Measurements from ENCODE around the gene SLC22A3. TPM values are rescaled to one million over a fixed set of nuclear protein-coding genes. Genes with fewer than 3 reads are reported as not detected.

Gene SLC22A3
- total and polyA plus RNA-seq, 2 of the 4 experiments (the other 2 are of a cell fraction) = not detected

DNA sequence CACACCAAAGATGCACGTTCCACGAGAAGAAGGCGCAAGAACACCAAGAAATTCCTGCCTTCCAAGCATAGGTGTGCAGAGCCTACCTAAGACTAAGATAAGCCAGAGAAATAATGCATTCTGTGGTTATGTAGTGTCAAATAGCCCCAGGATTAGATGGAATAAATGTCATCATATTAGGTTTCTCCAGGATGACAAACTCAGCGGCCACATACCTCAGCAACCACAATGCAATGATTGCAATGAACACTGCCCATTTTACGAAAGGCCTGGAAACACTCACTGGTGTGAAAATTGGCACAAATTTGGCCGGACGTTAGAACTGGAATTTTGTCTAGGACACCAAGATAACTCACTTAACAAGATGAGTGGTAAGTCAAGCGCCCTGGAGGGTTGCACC is 129.7 kb downstream of the SLC22A3 start:
- H3K9me1 ChIP-seq (ENCODE audit: insufficient read depth, low read length) = no peaks in the 10 kb centered on the region
- no peak overlapping the region for H3K4me3 ChIP-seq (ENCODE audit: insufficient read depth, low read depth, low read length)
- no peak overlapping the region for H3K4ac ChIP-seq (ENCODE audit: low read depth, low read length)
- no peak overlapping the region for H3K27ac ChIP-seq (ENCODE audit: insufficient read depth, low read length)
- H2BK15ac ChIP-seq (ENCODE audit: low read depth, low read length) = no peak overlapping the region
- no peak overlapping the region for H2AK5ac ChIP-seq (ENCODE audit: low read depth, low read length)
- no peaks in the 10 kb centered on the region for H3K4me1 ChIP-seq (ENCODE audit: control insufficient read depth, insufficient read depth, low read length)
- no peak overlapping the region for H3K4me2 ChIP-seq (ENCODE audit: low read depth, low read length)
- H3K36me3 ChIP-seq (ENCODE audit: control insufficient read depth, insufficient read depth, low read length) = no peaks in the 10 kb centered on the region
- H3K79me1 ChIP-seq (ENCODE audit: low read depth in 1 of 2, low read length in 2 of 2) = no peaks in the 10 kb centered on the region
- no peaks in the 10 kb centered on the region for H3K27me3 ChIP-seq (ENCODE audit: control insufficient read depth, insufficient read depth, low read length)
- no peak overlapping the region for H2AFZ ChIP-seq (replicated peaks; ENCODE audit: low read length, poor library complexity)
- CTCF ChIA-PET = no interaction called here
- H3K56ac ChIP-seq (ENCODE audit: extremely low read depth, insufficient read depth, low read length) = no peak overlapping the region
- H4K20me1 ChIP-seq (ENCODE audit: insufficient read depth, low read length) = no peaks in the 10 kb centered on the region
- POLR2A ChIA-PET (ENCODE audit: unreplicated experiment) = no interaction called here
- no peak for ATAC-seq (ENCODE audit: low read depth)
- no peak overlapping the region for H4K8ac ChIP-seq (ENCODE audit: low read depth in 2 of 2, low read length in 2 of 2)
- dilution Hi-C loops (cut with HindIII; ENCODE audit: low sequenced_read_pairs, unreplicated experiment) = no loop called here
- no peak overlapping the region for H3K9ac ChIP-seq (ENCODE audit: low read depth, low read length)
- no peaks in the 10 kb centered on the region for H3K9me3 ChIP-seq (ENCODE audit: control insufficient read depth, insufficient read depth, low read length)
- BruUV-seq (replicated peaks) = no TSS peak
- no peak overlapping the region for H4K91ac ChIP-seq (ENCODE audit: insufficient read depth, low read depth, low read length)
- H2BK20ac ChIP-seq (ENCODE audit: low read depth, low read length) = no peak overlapping the region
- H3K23ac ChIP-seq (ENCODE audit: low read depth, low read length) = no peak overlapping the region
- in situ Hi-C loops (cut with MboI; ENCODE audit: low sequenced_read_pairs) = no loop called here
- TF ChIP-seq FOS (IDR thresholded peaks at IDR 0.05; ENCODE audit: low read depth, low read length) (no peak), MAFK (IDR thresholded peaks at IDR 0.05; ENCODE audit: low read depth, low read length) (no peak), RCOR1 (IDR thresholded peaks at IDR 0.05; ENCODE audit: insufficient replicate concordance, low read length) (no peak), POLR2A (IDR thresholded peaks at IDR 0.05; ENCODE audit: low read depth, low read length) (no peak)
- intact Hi-C loops (cut with micrococcal nuclease) = no loop called here
- H3K14ac ChIP-seq (replicated peaks; ENCODE audit: low read depth, low read length) = no peak overlapping the region
- no peak overlapping the region for H2BK5ac ChIP-seq (ENCODE audit: low read depth, low read length, poor library complexity, severe bottlenecking)
- no CpG with 5 or more reads among the region's 8 CpGs for WGBS, 2 experiments (ENCODE audit: extremely low coverage in 2 of 2, insufficient read length in 1 of 2)
- no peak overlapping the region for H2BK120ac ChIP-seq (ENCODE audit: low read depth, low read length)
- no peak overlapping the region for H3K18ac ChIP-seq (ENCODE audit: low read depth, low read length)
- DNase-seq = no peak
- no peak overlapping the region for H2AK9ac ChIP-seq (replicated peaks; ENCODE audit: low read depth, low read length, poor library complexity)
- no peak overlapping the region for H4K5ac ChIP-seq (ENCODE audit: low read depth, low read length)
